SU-DHL-6 (cell line): Measurements from ENCODE around the gene CRYGA.

Experiments
- H2AFZ ChIP-seq: fragments of 200-600 bp; sonication (generic); 2 replicates; pipeline ENCODE4 v1.6.1; 2014; ENCODE audit warnings: low read depth, mild to moderate bottlenecking, moderate library complexity, mixed read lengths, antibody characterized with exemption, low read length; ENCODE audit not compliant: severe bottlenecking
- H3F3A ChIP-seq: fragments of 200-600 bp; shearing (Covaris generic); 2 replicates; pipeline ENCODE4 v1.6.0; 2016; ENCODE audit warnings: antibody characterized with exemption, mild to moderate bottlenecking; ENCODE audit not compliant: insufficient read depth
- H3K27ac ChIP-seq: fragments of 200-600 bp; sonication (generic); 2 replicates; pipeline ENCODE4 v1.5.1; 2016; ENCODE audit warnings: low read depth, mild to moderate bottlenecking, low read length, moderate library complexity, mixed read lengths
- H3K27me3 ChIP-seq: fragments of 200-600 bp; sonication (generic), shearing (Covaris generic); 2 replicates; pipeline ENCODE4 v1.6.0; 2014; ENCODE audit warnings: mild to moderate bottlenecking, low read length
- H3K36me3 ChIP-seq: fragments of 200-600 bp; sonication (generic); 2 replicates; pipeline ENCODE4 v1.6.1; 2014; ENCODE audit warnings: mild to moderate bottlenecking, low read length, mixed read lengths
- H3K4me2 ChIP-seq: fragments of 300-600, 200-600 bp; shearing (Covaris generic), sonication (generic); 2 replicates; pipeline ENCODE4 v1.6.0; 2014; ENCODE audit warnings: low read length, low read depth, mild to moderate bottlenecking; ENCODE audit not compliant: poor library complexity, severe bottlenecking
- H3K4me3 ChIP-seq: fragments of 200-600 bp; sonication (generic); 2 replicates; pipeline ENCODE4 v1.5.1; 2014; ENCODE audit warnings: antibody characterized with exemption, low read length, mild to moderate bottlenecking, mixed read lengths; ENCODE audit not compliant: insufficient read depth, poor library complexity, severe bottlenecking
- H3K79me2 ChIP-seq: fragments of 200-600 bp; sonication (generic); 2 replicates; pipeline ENCODE4 v1.6.1; 2014; ENCODE audit warnings: mild to moderate bottlenecking, low read length, moderate library complexity; ENCODE audit not compliant: insufficient read depth
- H3K9ac ChIP-seq: fragments of 200-600 bp; sonication (generic); 2 replicates; pipeline ENCODE4 v1.7.0; 2014; ENCODE audit warnings: mild to moderate bottlenecking, low read length
- H3K9me2 ChIP-seq: fragments of 200-600 bp; sonication (generic); replicated peaks from 2 replicates; pipeline ENCODE4 v1.6.1; 2014; ENCODE audit warnings: low read length; ENCODE audit not compliant: insufficient read depth
- H3K9me3 ChIP-seq: fragments of 200-600 bp; sonication (generic); 2 replicates; pipeline ENCODE4 v1.6.1; 2014; ENCODE audit warnings: low read length, mixed read lengths; ENCODE audit not compliant: insufficient read depth
- H4K20me1 ChIP-seq: fragments of 200-600 bp; sonication (generic); 2 replicates; pipeline ENCODE4 v1.6.1; 2014; ENCODE audit warnings: low read depth, mild to moderate bottlenecking, antibody characterized with exemption, low read length, moderate library complexity, mixed read lengths
- CTCF ChIP-seq: fragments of 200-600 bp; sonication (generic); IDR thresholded peaks from one replicate; pipeline ENCODE4 v1.5.1; 2017; ENCODE audit warnings: antibody characterized with exemption, mild to moderate bottlenecking, low read length, moderate library complexity; ENCODE audit not compliant: insufficient read depth, poor library complexity, severe bottlenecking
- EZH2phosphoT487 ChIP-seq: fragments of 200-600 bp; sonication (generic), shearing (Covaris generic); conservative IDR thresholded peaks from 2 replicates; pipeline ENCODE4 v1.6.1; 2018; ENCODE audit warnings: mild to moderate bottlenecking, antibody characterized with exemption, low read length, moderate library complexity, mixed read lengths

The CRYGA gene

GRCh38 chr2:208153156-208153555 lies 10.2 kb downstream of the CRYGA start:
- Histone ChIP-seq H3K9me2 (no peaks in the 10 kb centered on the region), H3F3A (no peaks in the 10 kb centered on the region), H3K9me3 (no peaks in the 10 kb centered on the region), H2AFZ (no peak overlapping the region), H3K4me3 (no peak overlapping the region), H3K27ac (no peak overlapping the region), H4K20me1 (no peaks in the 10 kb centered on the region), H3K36me3 (no peaks in the 10 kb centered on the region), H3K9ac (no peak overlapping the region), H3K4me2 (no peak overlapping the region), H3K79me2 (no peaks in the 10 kb centered on the region), H3K27me3 (no peaks in the 10 kb centered on the region)
- TF ChIP-seq CTCF (no peak), EZH2phosphoT487 (no peak)

GRCh38 chr2:208150956-208151355 lies 12.4 kb downstream of the CRYGA start:
- H3K79me2 ChIP-seq, result no peaks in the 10 kb centered on the region
- H2AFZ ChIP-seq, result no peak overlapping the region
- H3K9ac ChIP-seq, result no peak overlapping the region
- no peak overlapping the region for H3K4me2 ChIP-seq
- H3K36me3 ChIP-seq, result no peaks in the 10 kb centered on the region
- no peaks in the 10 kb centered on the region for H4K20me1 ChIP-seq
- no peaks in the 10 kb centered on the region for H3K27me3 ChIP-seq
- H3K27ac ChIP-seq, result no peak overlapping the region
- H3K9me3 ChIP-seq, result no peaks in the 10 kb centered on the region
- H3K4me3 ChIP-seq, result no peak overlapping the region
- no peak for TF ChIP-seq EZH2phosphoT487
- no peak for TF ChIP-seq CTCF
- H3F3A ChIP-seq, result no peaks in the 10 kb centered on the region
- H3K9me2 ChIP-seq, result no peaks in the 10 kb centered on the region

GRCh38 chr2:208150094-208150493 lies 13.3 kb downstream of the CRYGA start:
- H3K9me3 ChIP-seq, result no peaks in the 10 kb centered on the region
- no peaks in the 10 kb centered on the region for H4K20me1 ChIP-seq
- no peaks in the 10 kb centered on the region for H3K36me3 ChIP-seq
- no peak overlapping the region for H3K27ac ChIP-seq
- no peak overlapping the region for H3K4me2 ChIP-seq
- no peak overlapping the region for H2AFZ ChIP-seq
- no peaks in the 10 kb centered on the region for H3K79me2 ChIP-seq
- no peak overlapping the region for H3K4me3 ChIP-seq
- TF ChIP-seq CTCF (no peak), EZH2phosphoT487 (no peak)
- no peaks in the 10 kb centered on the region for H3F3A ChIP-seq
- H3K27me3 ChIP-seq, result no peaks in the 10 kb centered on the region
- no peaks in the 10 kb centered on the region for H3K9me2 ChIP-seq
- no peak overlapping the region for H3K9ac ChIP-seq
